ENCODE measurements around the gene TRIM51.
"Not testable (repeated sequence)": the region's sequence is repeated elsewhere in the genome, so short reads cannot be mapped to it uniquely, and the experiment has no call there.

DNA sequence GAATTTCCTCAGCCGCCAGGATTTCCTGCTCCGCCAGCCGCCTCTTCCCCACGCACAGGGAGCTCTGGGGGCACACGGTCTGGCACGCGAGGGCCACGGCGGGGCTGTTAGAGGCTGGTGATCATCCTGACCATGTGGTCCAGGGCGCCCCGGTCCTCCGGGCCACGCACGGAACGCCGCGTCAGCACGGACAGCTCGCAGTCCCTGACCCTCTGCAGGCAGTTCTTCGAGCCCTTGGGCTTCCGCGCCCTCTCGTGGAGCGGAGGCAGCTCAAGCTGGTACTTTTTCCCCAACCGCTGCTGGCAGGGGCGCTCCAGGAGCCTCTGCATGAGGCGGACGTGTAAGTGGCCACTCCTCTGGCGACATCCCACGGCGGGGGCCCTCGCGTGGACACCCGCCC lies 10.0 kb upstream of the TRIM51 start:
- not testable (repeated sequence) for TF ChIP-seq POLR2A (IDR thresholded peaks at IDR 0.05; ENCODE audit: low read depth, low read length); RCOR1 (IDR thresholded peaks at IDR 0.05; ENCODE audit: insufficient replicate concordance, low read length); CEBPB (IDR thresholded peaks at IDR 0.05; ENCODE audit: low read depth, low read length); BHLHE40 (IDR thresholded peaks at IDR 0.05; ENCODE audit: low read depth, low read length); MAFK (IDR thresholded peaks at IDR 0.05; ENCODE audit: low read depth, low read length); FOS (IDR thresholded peaks at IDR 0.05; ENCODE audit: low read depth, low read length); SMC3 (IDR thresholded peaks at IDR 0.05; ENCODE audit: low read depth, low read length); CHD1 (IDR thresholded peaks at IDR 0.05; ENCODE audit: low read depth, low read length); MXI1 (IDR thresholded peaks at IDR 0.05; ENCODE audit: borderline replicate concordance, low read depth, low read length)
- TF ChIP-seq, protein P1, sequence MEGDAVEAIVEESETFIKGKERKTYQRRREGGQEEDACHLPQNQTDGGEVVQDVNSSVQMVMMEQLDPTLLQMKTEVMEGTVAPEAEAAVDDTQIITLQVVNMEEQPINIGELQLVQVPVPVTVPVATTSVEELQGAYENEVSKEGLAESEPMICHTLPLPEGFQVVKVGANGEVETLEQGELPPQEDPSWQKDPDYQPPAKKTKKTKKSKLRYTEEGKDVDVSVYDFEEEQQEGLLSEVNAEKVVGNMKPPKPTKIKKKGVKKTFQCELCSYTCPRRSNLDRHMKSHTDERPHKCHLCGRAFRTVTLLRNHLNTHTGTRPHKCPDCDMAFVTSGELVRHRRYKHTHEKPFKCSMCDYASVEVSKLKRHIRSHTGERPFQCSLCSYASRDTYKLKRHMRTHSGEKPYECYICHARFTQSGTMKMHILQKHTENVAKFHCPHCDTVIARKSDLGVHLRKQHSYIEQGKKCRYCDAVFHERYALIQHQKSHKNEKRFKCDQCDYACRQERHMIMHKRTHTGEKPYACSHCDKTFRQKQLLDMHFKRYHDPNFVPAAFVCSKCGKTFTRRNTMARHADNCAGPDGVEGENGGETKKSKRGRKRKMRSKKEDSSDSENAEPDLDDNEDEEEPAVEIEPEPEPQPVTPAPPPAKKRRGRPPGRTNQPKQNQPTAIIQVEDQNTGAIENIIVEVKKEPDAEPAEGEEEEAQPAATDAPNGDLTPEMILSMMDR (conservative IDR thresholded peaks at IDR 0.05; ENCODE audit: low read depth, low read length): not testable (repeated sequence)
- TF ChIP-seq, protein P2, sequence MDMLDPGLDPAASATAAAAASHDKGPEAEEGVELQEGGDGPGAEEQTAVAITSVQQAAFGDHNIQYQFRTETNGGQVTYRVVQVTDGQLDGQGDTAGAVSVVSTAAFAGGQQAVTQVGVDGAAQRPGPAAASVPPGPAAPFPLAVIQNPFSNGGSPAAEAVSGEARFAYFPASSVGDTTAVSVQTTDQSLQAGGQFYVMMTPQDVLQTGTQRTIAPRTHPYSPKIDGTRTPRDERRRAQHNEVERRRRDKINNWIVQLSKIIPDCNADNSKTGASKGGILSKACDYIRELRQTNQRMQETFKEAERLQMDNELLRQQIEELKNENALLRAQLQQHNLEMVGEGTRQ (IDR thresholded peaks at IDR 0.05; ENCODE audit: low read depth, low read length): not testable (repeated sequence)
